Measurements from ENCODE around the gene ELOVL2.

DNA sequence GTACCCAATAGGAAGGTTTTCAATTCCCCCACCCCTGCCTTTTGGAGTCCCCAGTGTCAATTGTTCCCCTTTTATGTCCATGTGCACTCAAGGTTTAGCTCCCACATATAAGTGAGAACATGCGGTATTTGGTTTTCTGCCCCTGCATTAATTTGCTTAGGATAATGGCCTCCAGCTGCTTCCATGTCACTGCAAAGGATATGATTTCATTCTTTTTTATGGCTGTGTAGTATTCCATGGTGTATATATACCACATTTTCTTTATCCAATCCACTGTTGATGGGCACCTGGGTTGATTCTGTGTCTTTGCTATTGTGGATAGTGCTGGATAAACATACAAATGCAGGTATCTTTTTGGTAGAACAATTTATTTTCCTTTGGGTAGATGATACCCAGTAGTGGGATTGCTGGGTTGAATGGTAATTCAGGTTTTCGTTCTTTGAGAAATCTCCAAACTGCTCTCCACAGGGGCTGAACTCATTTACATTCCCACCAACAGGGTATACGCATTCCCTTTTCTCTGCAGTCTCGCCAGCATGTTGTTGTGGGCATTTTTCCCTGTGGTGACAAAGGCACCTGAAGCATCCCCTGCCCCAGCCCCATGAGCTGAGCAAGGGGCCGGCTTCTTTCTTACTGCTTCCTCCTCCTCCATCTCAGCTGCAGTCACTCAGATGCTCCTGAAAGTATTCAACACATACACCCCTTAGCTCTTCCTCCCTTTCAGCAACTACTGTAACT, 66.7 kb downstream of the ELOVL2 start:
- TF ChIP-seq, protein P1, sequence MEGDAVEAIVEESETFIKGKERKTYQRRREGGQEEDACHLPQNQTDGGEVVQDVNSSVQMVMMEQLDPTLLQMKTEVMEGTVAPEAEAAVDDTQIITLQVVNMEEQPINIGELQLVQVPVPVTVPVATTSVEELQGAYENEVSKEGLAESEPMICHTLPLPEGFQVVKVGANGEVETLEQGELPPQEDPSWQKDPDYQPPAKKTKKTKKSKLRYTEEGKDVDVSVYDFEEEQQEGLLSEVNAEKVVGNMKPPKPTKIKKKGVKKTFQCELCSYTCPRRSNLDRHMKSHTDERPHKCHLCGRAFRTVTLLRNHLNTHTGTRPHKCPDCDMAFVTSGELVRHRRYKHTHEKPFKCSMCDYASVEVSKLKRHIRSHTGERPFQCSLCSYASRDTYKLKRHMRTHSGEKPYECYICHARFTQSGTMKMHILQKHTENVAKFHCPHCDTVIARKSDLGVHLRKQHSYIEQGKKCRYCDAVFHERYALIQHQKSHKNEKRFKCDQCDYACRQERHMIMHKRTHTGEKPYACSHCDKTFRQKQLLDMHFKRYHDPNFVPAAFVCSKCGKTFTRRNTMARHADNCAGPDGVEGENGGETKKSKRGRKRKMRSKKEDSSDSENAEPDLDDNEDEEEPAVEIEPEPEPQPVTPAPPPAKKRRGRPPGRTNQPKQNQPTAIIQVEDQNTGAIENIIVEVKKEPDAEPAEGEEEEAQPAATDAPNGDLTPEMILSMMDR (conservative IDR thresholded peaks at IDR 0.05): no peak
- TF ChIP-seq EZH2 (IDR thresholded peaks at IDR 0.05; ENCODE audit: low read depth): no peak
